K562 (cell line): ENCODE measurements around the gene LYSMD1. TPM values are rescaled to one million over a fixed set of nuclear protein-coding genes. Genes with fewer than 3 reads are reported as not detected.

Experiments
- AFF1 ChIP-seq, 2 experiments: fragments of 450-650 bp; IDR thresholded peaks; 2 replicates each; pipeline ENCODE4 v1.6.1; 2018; ENCODE audit warnings: mild to moderate bottlenecking in 2 of 2, low read depth in 1 of 2; ENCODE audit not compliant: partially characterized antibody in 2 of 2
- BHLHE40 ChIP-seq: IDR thresholded peaks from 2 replicates; pipeline ENCODE4 v1.6.1; 2011; ENCODE audit warnings: low read length, improper control_type of control experiment
- CHD2 ChIP-seq: IDR thresholded peaks from 2 replicates; pipeline ENCODE4 v1.6.1; 2011; ENCODE audit warnings: low read depth, low read length
- E2F6 ChIP-seq, 2 experiments: IDR thresholded peaks; 2 replicates each; pipeline ENCODE4 v1.6.1; 2011; ENCODE audit warnings: borderline replicate concordance in 1 of 2, control low read depth in 1 of 2, low read depth in 1 of 2, low read length in 1 of 2, mild to moderate bottlenecking in 1 of 2, mixed read lengths in 1 of 2, moderate library complexity in 1 of 2; ENCODE audit not compliant: insufficient read depth in 1 of 2, insufficient read length in 1 of 2, poor library complexity in 1 of 2, severe bottlenecking in 1 of 2; ENCODE audit errors: extremely low read depth in 1 of 2
- GATAD2A ChIP-seq: fragments of 450-650 bp; IDR thresholded peaks from 2 replicates; pipeline ENCODE4 v1.6.1; 2017
- GTF2F1 ChIP-seq: IDR thresholded peaks from 2 replicates; pipeline ENCODE4 v1.6.1; 2011; ENCODE audit warnings: low read depth, low read length, improper control_type of control experiment
- KDM2B ChIP-seq: fragments of 250-450 bp; sonication (Bioruptor Pico); IDR thresholded peaks from 2 replicates; pipeline ENCODE4 v1.8.0; 2021; ENCODE audit warnings: mild to moderate bottlenecking, moderate library complexity
- NR4A1 ChIP-seq, 2 experiments: fragments of 250-450 bp in 1 of 2; fragments of 450-650 bp in 1 of 2; sonication (Bioruptor Pico) in 1 of 2; IDR thresholded peaks; 2 replicates each; pipeline versions ENCODE4 v1.4.0 to v1.6.1; 2016 to 2020; ENCODE audit warnings: mild to moderate bottlenecking in 2 of 2, missing compliant biosample characterization in 1 of 2, missing genetic modification characterization in 1 of 2, moderate library complexity in 1 of 2
- PCBP2 ChIP-seq: fragments of 200-400 bp; formaldehyde crosslinking; IDR thresholded peaks from 2 replicates; pipeline ENCODE4 v1.6.1; 2018; ENCODE audit warnings: low read length, low read depth, mild to moderate bottlenecking, moderate library complexity; ENCODE audit not compliant: poor library complexity, severe bottlenecking
- RBBP5 ChIP-seq: fragments of 200-600 bp; sonication (generic); IDR thresholded peaks from 2 replicates; pipeline ENCODE4 v1.6.1; 2012; ENCODE audit warnings: borderline replicate concordance, mild to moderate bottlenecking, low read length, control low read depth, inconsistent platforms; ENCODE audit not compliant: insufficient read depth, poor library complexity, severe bottlenecking
- SMARCC2 ChIP-seq: fragments of 450-650 bp; IDR thresholded peaks from 2 replicates; pipeline ENCODE4 v1.6.1; 2017; ENCODE audit warnings: antibody characterized with exemption, moderate library complexity, mild to moderate bottlenecking, low read depth
- STAT6 ChIP-seq: sonication (generic); formaldehyde crosslinking; IDR thresholded peaks from 2 replicates; pipeline ENCODE4 v1.8.1; 2023; ENCODE audit warnings: mild to moderate bottlenecking, missing genetic modification reagents
- USF2 ChIP-seq: sonication (generic); formaldehyde crosslinking; IDR thresholded peaks from 2 replicates; pipeline ENCODE4 v1.5.0; 2020; ENCODE audit warnings: missing genetic modification reagents
- ZNF134 ChIP-seq: fragments of 250-450 bp; sonication (Bioruptor Pico); conservative IDR thresholded peaks from 2 replicates; pipeline ENCODE4 v1.4.0; 2020
- ZNF263 ChIP-seq: sonication (generic); formaldehyde crosslinking; IDR thresholded peaks from 2 replicates; pipeline ENCODE4 v1.8.0; 2022; ENCODE audit warnings: mild to moderate bottlenecking, missing genetic modification reagents, borderline replicate concordance
- ZNF57 ChIP-seq: fragments of 450-650 bp; formaldehyde crosslinking; IDR thresholded peaks from 2 replicates; pipeline ENCODE4 v1.4.0; 2020; ENCODE audit warnings: mild to moderate bottlenecking, moderate library complexity
- ZNF766 ChIP-seq: fragments of 200-800 bp; sonication (Bioruptor generic); conservative IDR thresholded peaks from 2 replicates; pipeline ENCODE4 v1.6.1; 2016; ENCODE audit warnings: missing genetic modification characterization, missing compliant biosample characterization
- polyA plus RNA-seq, 8 experiments: library from polyadenylated mRNA; depleted of rRNA in 4 of 8; stranded (reverse) in 5 of 8; unstranded in 3 of 8; fragments of >200 nt; fragmentation: Nextera tagmentation in 2 of 8; fragmentation: Illumina TruSeq in 1 of 8; extraction: Ambion mirVana in 2 of 8; extraction: Trizol in 1 of 8; gene quantifications; 2 replicates each; pipeline versions ENCODE4 v1.2.1 to v1.2.3, GENCODE V29; 2011 to 2014; ENCODE audit warnings: inconsistent platforms in 1 of 8, missing spikeins in 1 of 8
- total RNA-seq, 7 experiments: library from RNA; depleted of rRNA in 6 of 7; stranded (reverse); fragments of >200 nt in 6 of 7; fragmentation: Illumina TruSeq in 2 of 7; extraction: Trizol in 2 of 7; gene quantifications; 2 replicates each; pipeline versions ENCODE4 v1.2.1 to v1.2.3, GENCODE V29; 2011 to 2021; ENCODE audit warnings: low replicate concordance in 1 of 7

LYSMD1 gene
- total and polyA plus RNA-seq, 9 of the 15 experiments (the other 6 are each of a cell fraction or from before 2014, with no cell fraction given): 2.2 to 9.4 (median 6.0) TPM

- TF ChIP-seq AFF1 (IDR thresholded peaks at IDR 0.05; ENCODE audit: low read depth in 1 of 2, partially characterized antibody in 2 of 2): peak in 1 of 2 experiments; percentile 67
- 0 out of 2 replicates have a peak, but pooled peaks have one; percentile 35 for TF ChIP-seq SMARCC2
- no peak for TF ChIP-seq KDM2B (CRISPR knock-in tag)
- peak; percentile 86 for TF ChIP-seq ZNF766
- no peak; the same call in 1 of the 2 replicates for TF ChIP-seq GATAD2A
- peak; percentile 62; the same call in 1 of the 2 replicates for TF ChIP-seq GTF2F1
- no peak for TF ChIP-seq CHD2
- no peak for TF ChIP-seq ZNF57 (CRISPR knock-in tag)
- TF ChIP-seq ZNF263 (CRISPR knock-in tag): no peak
- peak; percentile 84 for TF ChIP-seq RBBP5
- no peak for TF ChIP-seq PCBP2
- no peak for TF ChIP-seq USF2 (CRISPR knock-in tag)
- TF ChIP-seq E2F6 (IDR thresholded peaks at IDR 0.05; ENCODE audit: borderline replicate concordance in 1 of 2, extremely low read depth in 1 of 2, insufficient read depth in 1 of 2, insufficient read length in 1 of 2, low read depth in 1 of 2, low read length in 1 of 2, poor library complexity in 1 of 2, severe bottlenecking in 1 of 2): peak in 1 of 2 experiments; percentile 15
- no peak for TF ChIP-seq NR4A1 (CRISPR knock-in tag; IDR thresholded peaks at IDR 0.05)
- no peak for TF ChIP-seq NR4A1 (tag; IDR thresholded peaks at IDR 0.05)
- TF ChIP-seq ZNF134 (CRISPR knock-in tag): no peak
- TF ChIP-seq STAT6 (CRISPR knock-in tag): no peak
- TF ChIP-seq BHLHE40: peak; percentile 62
These were observed 24.1 kb upstream of the LYSMD1 start, which contains the start of gene VPS72 (continued) for GRCh38 chr1:151189637-151190445.
